Activated CD4-positive, alpha-beta memory T cell treated with anti-CD3 and anti-CD28 coated beads for 36 hours (primary cell): ENCODE data around the gene SCN4B. TPM values are rescaled to one million over a fixed set of nuclear protein-coding genes. Genes with fewer than 3 reads are reported as not detected.
A peak's percentile ranks its signal among the peaks of the same experiment; 100 is the strongest.
"Not testable (repeated sequence)": the region's sequence is repeated elsewhere in the genome, so short reads cannot be mapped to it uniquely, and the experiment has no call there.

Source experiments
- CTCF ChIA-PET: fragments of 350-600 bp; sonication (Branson Sonifier 250); formaldehyde crosslinking; loops from one replicate; lab custom pipeline; 2021; ENCODE audit warnings: antibody characterized with exemption, inconsistent platforms; lab: Charles Lee
- POLR2A ChIA-PET: fragments of 350-600 bp; sonication (Branson Sonifier 250); formaldehyde crosslinking; loops from one replicate; lab custom pipeline; 2021; ENCODE audit warnings: antibody characterized with exemption; lab: Charles Lee
- DNase-seq: peaks from one replicate; pipeline ENCODE4 v3.0.0-alpha.2; 2020
- H3K27ac Mint-ChIP-seq: one replicate; pipeline ENCODE4 v1.8.0; 2021; ENCODE audit warnings: mixed read lengths
- H3K27me3 Mint-ChIP-seq: one replicate; pipeline ENCODE4 v1.8.0; 2021; ENCODE audit warnings: mixed read lengths
- H3K36me3 Mint-ChIP-seq: one replicate; pipeline ENCODE4 v1.8.0; 2021; ENCODE audit warnings: mixed read lengths
- H3K4me1 Mint-ChIP-seq: one replicate; pipeline ENCODE4 v1.8.0; 2021; ENCODE audit warnings: low read depth, mixed read lengths
- H3K4me3 Mint-ChIP-seq: one replicate; pipeline ENCODE4 v1.8.0; 2021; ENCODE audit warnings: mild to moderate bottlenecking, mixed read lengths
- H3K9me3 Mint-ChIP-seq: one replicate; pipeline ENCODE4 v1.8.0; 2021; ENCODE audit warnings: mixed read lengths
- intact Hi-C: fragments of 100-400 bp; cut with micrococcal nuclease; formaldehyde crosslinking; loops from one replicate; pipeline ENCODE4 v1.15.1; 2023
- total RNA-seq, 2 experiments: library from RNA; stranded (reverse); gene quantifications; one replicate each; pipeline ENCODE4 v1.2.3, GENCODE V29; 2021

Gene SCN4B
- total RNA-seq = under 1 TPM; 0.22 to 0.36 TPM

- Mint-ChIP-seq H3K9me3 (no peaks in the 10 kb centered on the region), H3K27ac (no peak within 1 kb of the TSS), H3K36me3 (no peaks in the 10 kb centered on the region), H3K27me3 (peaks cover 56% of the 10 kb centered on the region), H3K4me1 (peaks cover 13% of the 10 kb centered on the region), H3K4me3 (peak within 1 kb of the TSS; percentile 44)
- ChIA-PET CTCF (interaction anchor here (0.8 to 2.3 kb wide), 4 partner anchors 9 to 139 kb away, joined by 3 to 9 read pairs (median 3); no protein-coding TSS in a partner anchor), POLR2A (interaction anchor here (0.6 kb wide), 1 partner anchor 1324 kb away, joined by 3 read pairs; no protein-coding TSS in a partner anchor)
- intact Hi-C loops = no loop called here
- DNase-seq = peak; percentile 28
Measured at GRCh38 chr11:118152552-118153471, at the start of gene SCN4B. Gene SCN4B (minus strand): TSS chr11:118152823. CDS start chr11:118152673, 150 bp downstream.

GRCh38 chr11:118201966-118202365 is 49.3 kb upstream of the SCN4B start:
- Mint-ChIP-seq H3K4me1 (peaks cover 35% of the 10 kb centered on the region), H3K4me3 (no peak overlapping the region), H3K27me3 (no peaks in the 10 kb centered on the region), H3K27ac (no peak overlapping the region), H3K36me3 (peaks cover 46% of the 10 kb centered on the region), H3K9me3 (no peaks in the 10 kb centered on the region)
- intact Hi-C loops = loop anchor here (1.0 to 5.0 kb wide), 6 partner anchors 15 to 370 kb away; partner anchors contain the start of gene ARCN1
- ChIA-PET CTCF (interaction anchor here (0.6 to 2.0 kb wide), 11 partner anchors 9 to 137 kb away, joined by 3 to 12 read pairs (median 7); partner anchors contain the start of gene JAML), POLR2A (interaction anchor here (0.7 to 5.1 kb wide), 10 partner anchors 10 to 200 kb away, joined by 3 to 83 read pairs (median 6); partner anchors contain the start of genes JAML and MPZL3)
- DNase-seq = no peak

- Mint-ChIP-seq H3K4me1 (peaks cover 26% of the 10 kb centered on the region), H3K36me3 (peaks cover 47% of the 10 kb centered on the region), H3K27me3 (no peaks in the 10 kb centered on the region), H3K9me3 (no peaks in the 10 kb centered on the region), H3K27ac (no peak overlapping the region), H3K4me3 (peak overlapping the region; percentile 42)
- intact Hi-C loops = loop anchor here (1.0 to 5.0 kb wide), 6 partner anchors 16 to 371 kb away; partner anchors contain the start of gene ARCN1
- DNase-seq = peak; percentile 76
- CTCF ChIA-PET = interaction anchor here (1.3 to 2.0 kb wide), 2 partner anchors 16 to 20 kb away, joined by 6 to 12 read pairs; no protein-coding TSS in a partner anchor
- POLR2A ChIA-PET = interaction anchor here (0.8 to 5.1 kb wide), 9 partner anchors 11 to 201 kb away, joined by 3 to 83 read pairs (median 6); partner anchors contain the start of gene CD3E
Measured at GRCh38 chr11:118200901-118201680, 48.5 kb upstream of the SCN4B start.

GRCh38 chr11:118200497-118200896 is 47.9 kb upstream of the SCN4B start:
- POLR2A ChIA-PET = interaction anchor here (0.8 to 1.5 kb wide), 4 partner anchors 24 to 104 kb away, joined by 3 to 5 read pairs (median 4); partner anchors contain the start of gene CD3E
- Mint-ChIP-seq H3K27me3 (no peaks in the 10 kb centered on the region), H3K9me3 (no peaks in the 10 kb centered on the region), H3K27ac (no peak overlapping the region), H3K36me3 (peaks cover 44% of the 10 kb centered on the region), H3K4me1 (peaks cover 20% of the 10 kb centered on the region), H3K4me3 (peak overlapping the region; percentile 42)
- CTCF ChIA-PET = interaction anchor here (0.7 to 2.8 kb wide), 2 partner anchors 8 to 89 kb away, joined by 3 to 82 read pairs; no protein-coding TSS in a partner anchor
- intact Hi-C loops = loop anchor here (2.0 to 5.0 kb wide), 2 partner anchors 140 to 372 kb away; partner anchors contain the start of gene ARCN1
- no peak for DNase-seq

GRCh38 chr11:118199135-118199534 is 46.5 kb upstream of the SCN4B start:
- ChIA-PET CTCF (interaction anchor here (0.6 to 2.8 kb wide), 54 partner anchors 9 to 368 kb away, joined by 3 to 82 read pairs (median 5); partner anchors contain the start of genes CD3D, CD3E, JAML and MPZL3), POLR2A (interaction anchor here (0.6 to 2.4 kb wide), 14 partner anchors 15 to 390 kb away, joined by 3 to 10 read pairs (median 3); partner anchors contain the start of gene JAML)
- no peak for DNase-seq
- H3K36me3 Mint-ChIP-seq = peaks cover 51% of the 10 kb centered on the region
- H3K4me3 Mint-ChIP-seq = peak overlapping the region; percentile 30
- intact Hi-C loops = loop anchor here (2.0 kb wide), 1 partner anchor 290 kb away; no protein-coding TSS in a partner anchor
- peak overlapping the region; percentile 72 for H3K27ac Mint-ChIP-seq
- no peaks in the 10 kb centered on the region for H3K9me3 Mint-ChIP-seq
- H3K4me1 Mint-ChIP-seq = peaks cover 16% of the 10 kb centered on the region
- H3K27me3 Mint-ChIP-seq = no peaks in the 10 kb centered on the region

GRCh38 chr11:118198370-118198769 is 45.7 kb upstream of the SCN4B start:
- H3K4me3 Mint-ChIP-seq = peak overlapping the region; percentile 30
- peaks cover 16% of the 10 kb centered on the region for H3K4me1 Mint-ChIP-seq
- ChIA-PET CTCF (interaction anchor here (0.6 to 2.8 kb wide), 69 partner anchors 10 to 1216 kb away, joined by 3 to 82 read pairs (median 5); partner anchors contain the start of genes CD3D, CD3E, CD3G and JAML), POLR2A (interaction anchor here (0.6 to 2.4 kb wide), 16 partner anchors 16 to 390 kb away, joined by 3 to 10 read pairs (median 3); partner anchors contain the start of gene JAML)
- intact Hi-C loops = loop anchor here (1.0 to 2.0 kb wide), 2 partner anchors 93 to 290 kb away; no protein-coding TSS in a partner anchor
- peak; percentile 89 for DNase-seq
- H3K27ac Mint-ChIP-seq = peak overlapping the region; percentile 72
- no peaks in the 10 kb centered on the region for H3K9me3 Mint-ChIP-seq
- no peaks in the 10 kb centered on the region for H3K27me3 Mint-ChIP-seq
- H3K36me3 Mint-ChIP-seq = peaks cover 58% of the 10 kb centered on the region

GRCh38 chr11:118194835-118195627 is 42.4 kb upstream of the SCN4B start:
- peaks cover 79% of the 10 kb centered on the region for H3K36me3 Mint-ChIP-seq
- no peak overlapping the region for H3K27ac Mint-ChIP-seq
- H3K27me3 Mint-ChIP-seq = peaks cover 3% of the 10 kb centered on the region
- H3K4me3 Mint-ChIP-seq = no peak overlapping the region
- intact Hi-C loops = no loop called here
- POLR2A ChIA-PET = no interaction called here
- CTCF ChIA-PET = interaction anchor here (0.6 to 2.8 kb wide), 4 partner anchors 25 to 229 kb away, joined by 3 to 12 read pairs (median 6); no protein-coding TSS in a partner anchor
- H3K4me1 Mint-ChIP-seq = peaks cover 16% of the 10 kb centered on the region
- no peaks in the 10 kb centered on the region for H3K9me3 Mint-ChIP-seq
- no peak for DNase-seq

- peaks cover 71% of the 10 kb centered on the region for H3K36me3 Mint-ChIP-seq
Measured at GRCh38 chr11:118193910-118194566, 41.4 kb upstream of the SCN4B start.

GRCh38 chr11:118192817-118193216 is 40.2 kb upstream of the SCN4B start:
- H3K36me3 Mint-ChIP-seq = peaks cover 61% of the 10 kb centered on the region
- intact Hi-C loops, H3K4me3 Mint-ChIP-seq, DNase-seq, POLR2A ChIA-PET, H3K4me1 Mint-ChIP-seq, H3K9me3 Mint-ChIP-seq, H3K27me3 Mint-ChIP-seq, H3K27ac Mint-ChIP-seq: not testable (repeated sequence)
- CTCF ChIA-PET = interaction anchor here (2.8 kb wide), 1 partner anchor 103 kb away, joined by 12 read pairs; no protein-coding TSS in a partner anchor

More at GRCh38 chr11:118193910-118194566, 41.4 kb upstream of the SCN4B start:
- DNase-seq = no peak
- ChIA-PET POLR2A (no interaction called here), CTCF (interaction anchor here (0.9 to 2.8 kb wide), 4 partner anchors 24 to 102 kb away, joined by 4 to 12 read pairs (median 6); no protein-coding TSS in a partner anchor)
- H3K9me3 Mint-ChIP-seq = no peaks in the 10 kb centered on the region
- H3K27me3 Mint-ChIP-seq = peaks cover 5% of the 10 kb centered on the region
- H3K27ac Mint-ChIP-seq = no peak overlapping the region
- intact Hi-C loops = no loop called here
- H3K4me3 Mint-ChIP-seq = no peak overlapping the region
- peaks cover 12% of the 10 kb centered on the region for H3K4me1 Mint-ChIP-seq
